SH-SY5Y (cell line): ENCODE measurements around the gene TACR2.

Source experiments
- GATA2 ChIP-seq: IDR thresholded peaks from 2 replicates; pipeline ENCODE4 v1.6.1; 2011; ENCODE audit warnings: mild to moderate bottlenecking, low read depth, low read length
- GATA3 ChIP-seq: IDR thresholded peaks from 2 replicates; pipeline ENCODE4 v1.6.1; 2011; ENCODE audit warnings: low read depth, mild to moderate bottlenecking, low read length, moderate library complexity

GRCh38 chr10:69409176-69409495, 7.6 kb downstream of the TACR2 start:
- TF ChIP-seq GATA2 (no peak), GATA3 (no peak)
